AG09319 (cell line): ENCODE measurements around the gene NPIPA5.
"Not testable (repeated sequence)": the region's sequence is repeated elsewhere in the genome, so short reads cannot be mapped to it uniquely, and the experiment has no call there.

Experiments used
- DNase-seq: peaks from one replicate; pipeline ENCODE4 v3.0.0-alpha.2; 2010; ENCODE audit warnings: low read depth; ENCODE audit errors: extremely low read depth
- CTCF ChIP-seq: IDR thresholded peaks from 2 replicates; pipeline ENCODE4 v1.5.1; 2011; ENCODE audit warnings: low read depth, mild to moderate bottlenecking, inconsistent platforms, low read length, moderate library complexity

Gene NPIPA5

DNA sequence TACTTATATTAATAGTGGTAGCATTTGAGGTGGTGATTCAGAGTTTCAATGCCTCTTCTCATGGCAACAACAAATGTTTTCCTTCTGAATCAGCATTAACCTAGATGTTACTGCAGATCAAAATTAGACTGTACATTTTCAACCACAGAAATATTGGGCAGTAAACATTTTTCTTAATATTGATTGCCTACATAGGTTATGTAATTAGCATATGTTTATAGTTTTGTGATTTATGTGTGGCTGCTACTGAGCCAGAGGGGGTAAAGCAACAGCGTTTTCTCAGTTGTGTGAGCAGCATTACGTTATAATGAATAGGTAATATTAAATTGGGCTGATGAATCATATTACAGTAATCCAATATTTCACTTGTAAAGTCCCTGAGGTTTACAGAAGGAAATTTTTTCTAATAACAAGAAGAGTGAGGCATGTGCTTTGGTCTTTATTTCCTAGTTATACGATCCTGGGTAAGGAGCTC, 37.5 kb upstream of the NPIPA5 start:
- no peak for DNase-seq
- TF ChIP-seq CTCF = no peak

DNA sequence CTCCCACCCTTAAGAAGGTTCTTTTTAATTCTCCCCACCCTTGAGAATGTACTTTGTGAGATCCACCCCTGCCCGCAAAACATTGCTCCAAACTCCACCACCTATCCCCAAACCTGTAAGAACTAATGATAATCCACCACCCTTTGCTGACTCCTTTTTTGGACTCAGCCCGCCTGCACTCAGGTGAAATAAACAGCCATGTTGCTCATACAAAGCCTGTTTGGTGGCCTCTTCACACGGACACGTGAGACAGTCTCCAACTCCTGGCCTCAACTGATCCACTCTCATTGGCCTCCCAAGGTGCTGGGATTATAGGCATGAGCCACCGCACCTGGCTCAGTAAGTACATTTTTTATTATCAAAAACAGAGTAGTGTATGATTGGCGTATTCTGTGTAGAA, 31.4 kb upstream of the NPIPA5 start:
- not testable (repeated sequence) for DNase-seq

- DNase-seq = not testable (repeated sequence)
Measured at GRCh38 chr16:15407756-15408155, 29.7 kb upstream of the NPIPA5 start.

DNA sequence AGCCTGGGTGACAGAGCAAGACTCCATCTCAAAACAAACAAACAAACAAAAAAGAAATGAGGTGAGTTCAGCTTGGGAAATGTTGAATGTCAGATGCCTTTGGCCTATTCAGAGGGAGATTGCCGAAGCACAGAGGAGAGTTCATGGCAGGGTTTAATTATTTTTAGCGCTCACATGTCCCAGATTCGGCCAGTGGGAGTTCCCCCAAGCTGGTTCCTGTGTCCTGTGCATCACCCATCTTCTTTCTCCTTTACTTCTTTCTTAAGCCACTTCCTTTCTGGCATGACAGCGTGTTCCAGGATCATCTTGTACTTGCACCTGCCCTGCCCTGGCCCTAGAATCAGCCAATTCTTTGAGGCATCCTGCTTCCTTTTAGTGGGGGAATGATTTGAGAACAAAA, 26.7 kb upstream of the NPIPA5 start:
- no peak for DNase-seq
- no peak for TF ChIP-seq CTCF

DNA sequence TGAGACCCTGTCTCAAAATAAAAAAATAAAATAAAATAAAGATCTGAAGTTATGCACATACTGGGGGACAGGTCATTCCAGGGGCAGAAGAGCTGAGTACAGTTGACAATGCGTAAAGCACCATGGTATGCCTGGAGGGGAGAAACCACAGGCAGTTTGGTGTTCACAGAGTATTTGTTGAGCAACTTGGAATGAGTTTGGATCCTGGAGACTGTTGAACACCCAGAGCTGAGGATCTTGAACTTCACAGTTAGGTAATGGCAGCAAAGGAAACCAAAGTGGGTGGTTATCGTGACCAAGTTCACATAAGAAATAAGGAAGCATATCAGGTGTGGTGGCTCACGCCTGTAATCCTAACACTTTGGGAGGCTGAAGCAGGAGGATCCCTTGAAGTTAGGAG, 26.0 kb upstream of the NPIPA5 start:
- DNase-seq = not testable (repeated sequence)

GRCh38 chr16:15403392-15403995, 25.4 kb upstream of the NPIPA5 start:
- DNase-seq = no peak
- TF ChIP-seq CTCF = no peak

DNA sequence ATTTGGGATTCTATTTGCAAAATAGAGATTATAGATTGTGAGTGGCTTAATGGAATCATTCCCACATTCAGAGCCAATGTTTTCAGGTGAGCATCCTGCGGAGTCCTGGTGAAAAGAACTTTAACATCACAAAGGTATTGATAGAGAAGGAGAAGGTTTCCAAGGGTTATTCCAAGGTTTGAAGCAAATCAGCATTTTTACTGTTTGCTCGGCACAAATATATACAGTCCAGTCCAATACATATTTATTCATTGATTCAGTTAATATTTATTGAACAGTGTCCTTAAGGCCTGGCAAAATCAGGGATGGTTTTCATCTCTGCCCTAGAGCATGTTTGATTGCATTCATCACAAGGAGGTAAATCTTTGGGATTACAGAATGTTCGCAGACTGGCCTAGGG, 23.9 kb upstream of the NPIPA5 start:
- no peak for TF ChIP-seq CTCF
- DNase-seq = no peak

DNA sequence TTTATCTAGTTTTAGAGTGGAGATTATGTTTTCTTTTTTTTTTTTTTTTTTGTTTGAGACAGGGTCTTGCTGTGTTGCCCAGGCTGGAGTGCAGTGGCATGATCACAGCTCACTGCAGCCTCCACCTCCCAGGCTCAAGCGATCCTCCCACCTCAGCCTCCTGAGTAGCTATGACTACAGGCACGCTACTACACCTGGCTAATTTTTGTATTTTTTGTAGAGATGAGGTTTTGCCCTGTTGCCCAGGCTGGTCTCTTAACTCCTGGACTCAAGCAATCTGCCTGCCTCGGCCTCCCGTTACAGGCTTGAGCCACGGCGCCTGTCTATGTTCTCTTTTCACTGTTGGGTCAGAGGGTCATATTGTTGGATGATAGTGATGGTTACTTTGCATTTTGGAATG, 22.2 kb upstream of the NPIPA5 start:
- not testable (repeated sequence) for DNase-seq

GRCh38 chr16:15399317-15399716, 21.2 kb upstream of the NPIPA5 start:
- DNase-seq = no peak
- TF ChIP-seq CTCF = no peak
